Pancreas (tissue), 8 donors: ENCODE measurements around the gene PDP2. TPM values are rescaled to one million over a fixed set of nuclear protein-coding genes. Genes with fewer than 3 reads are reported as not detected.

ENCODE experiments used
- polyA plus RNA-seq, 2 donors: library from polyadenylated mRNA; stranded (reverse); fragments of 200-250 nt; gene quantifications; one replicate each; pipeline ENCODE4 v1.2.3, GENCODE V29; 2013
- total RNA-seq, 6 donors: library from RNA; stranded (reverse); fragmentation: NEBNext Ultra II Directional in 4 of 6; extraction: Animal tissue kit (Norgen Biotek cat#: 25700) in 4 of 6; gene quantifications; one replicate each; pipeline versions ENCODE4 v1.2.1 to v1.2.4, GENCODE V29; 2021 to 2023
- donor health status: healthy with polysubstance abuse.
- donor health status: DM: no; HTN: no; CAD: no; lungs with moderate emphysema.
- donor health status: DM: no; HTN: no; CAD: no.
- donor health status: Bipolar disorder and iron deficiency.
- donor health status: DM: yes; HTN: yes; CAD: no.
- donor health status: DM: no; HTN: no; CAD: no.
- donor health status: DM: no; HTN: no; CAD: no.
- donor health status: DM: yes; HTN: yes; CAD: no.

Gene PDP2
- total and polyA plus RNA-seq, 8 donors = 1.6 to 8.5 (median 7.2) TPM

Other genes starting within 250 kb of the PDP2 start
- gene CMTM4, start 183.8 kb upstream of the PDP2 start, total RNA-seq = 10 to 100 TPM; 31.7 to 43.5 (median 38.8) TPM
- gene CMTM4, start 183.8 kb upstream of the PDP2 start, polyA plus RNA-seq = 10 to 100 TPM; 14.9 to 18.4 TPM
- 10 to 100 TPM; 53.0 to 83.0 (median 68.1) TPM for gene DYNC1LI2, start 128.9 kb upstream of the PDP2 start, total RNA-seq
- gene DYNC1LI2, start 128.9 kb upstream of the PDP2 start, polyA plus RNA-seq = 10 to 100 TPM; 44.4 to 57.7 TPM
- not detected for gene TERB1, start 78.9 kb upstream of the PDP2 start, total RNA-seq
- gene TERB1, start 78.9 kb upstream of the PDP2 start, polyA plus RNA-seq = not detected
- gene NAE1, start 49.5 kb upstream of the PDP2 start, total RNA-seq = 10 to 100 TPM; 19.3 to 26.7 (median 21.2) TPM
- gene NAE1, start 49.5 kb upstream of the PDP2 start, polyA plus RNA-seq = 10 to 100 TPM; 20.4 to 29.8 TPM
- not detected for gene CA7, start 36.1 kb upstream of the PDP2 start, total RNA-seq
- gene CA7, start 36.1 kb upstream of the PDP2 start, polyA plus RNA-seq = not detected
- not detected for gene CDH16, start 38.4 kb downstream of the PDP2 start, total RNA-seq
- gene CDH16, start 38.4 kb downstream of the PDP2 start, polyA plus RNA-seq = not detected
- 1 to 10 TPM in 1 of 6 donors, under 1 TPM in 5; 0.20 to 2.7 (median 0.53) TPM for gene RRAD, start 45.0 kb downstream of the PDP2 start, total RNA-seq
- gene RRAD, start 45.0 kb downstream of the PDP2 start, polyA plus RNA-seq = 1 to 10 TPM; 2.7 to 2.9 TPM
- 10 to 100 TPM; 14.8 to 31.5 (median 22.0) TPM for gene CIAO2B, start 53.9 kb downstream of the PDP2 start, total RNA-seq
- 10 to 100 TPM; 73.7 to 86.9 TPM for gene CIAO2B, start 53.9 kb downstream of the PDP2 start, polyA plus RNA-seq
- gene CES2, start 55.0 kb downstream of the PDP2 start, total RNA-seq = 10 to 100 TPM; 14.3 to 23.1 (median 17.3) TPM
- 10 to 100 TPM; 14.9 to 18.6 TPM for gene CES2, start 55.0 kb downstream of the PDP2 start, polyA plus RNA-seq
- gene CES3, start 80.8 kb downstream of the PDP2 start, total RNA-seq = 1 to 10 TPM; 1.9 to 6.2 (median 4.6) TPM
- gene CES3, start 80.8 kb downstream of the PDP2 start, polyA plus RNA-seq = 1 to 10 TPM; 4.6 to 7.3 TPM
- 10 to 100 TPM in 1 of 6 donors, 1 to 10 TPM in 5; 3.2 to 10.2 (median 4.6) TPM for gene CES4A, start 108.1 kb downstream of the PDP2 start, total RNA-seq
- 10 to 100 TPM; 43.1 to 59.5 TPM for gene CES4A, start 108.1 kb downstream of the PDP2 start, polyA plus RNA-seq
- gene CBFB, start 148.6 kb downstream of the PDP2 start, total RNA-seq = 10 to 100 TPM; 13.1 to 27.0 (median 20.1) TPM
- 10 to 100 TPM; 11.5 to 19.7 TPM for gene CBFB, start 148.6 kb downstream of the PDP2 start, polyA plus RNA-seq
- gene PHAF1, start 229.4 kb downstream of the PDP2 start, total RNA-seq = 1 to 10 TPM; 2.8 to 7.3 (median 4.2) TPM
- gene PHAF1, start 229.4 kb downstream of the PDP2 start, polyA plus RNA-seq = 1 to 10 TPM; 6.1 to 8.9 TPM